ENCODE data around the gene WDPCP.
A peak's percentile ranks its signal among the peaks of the same experiment; 100 is the strongest.

DNA sequence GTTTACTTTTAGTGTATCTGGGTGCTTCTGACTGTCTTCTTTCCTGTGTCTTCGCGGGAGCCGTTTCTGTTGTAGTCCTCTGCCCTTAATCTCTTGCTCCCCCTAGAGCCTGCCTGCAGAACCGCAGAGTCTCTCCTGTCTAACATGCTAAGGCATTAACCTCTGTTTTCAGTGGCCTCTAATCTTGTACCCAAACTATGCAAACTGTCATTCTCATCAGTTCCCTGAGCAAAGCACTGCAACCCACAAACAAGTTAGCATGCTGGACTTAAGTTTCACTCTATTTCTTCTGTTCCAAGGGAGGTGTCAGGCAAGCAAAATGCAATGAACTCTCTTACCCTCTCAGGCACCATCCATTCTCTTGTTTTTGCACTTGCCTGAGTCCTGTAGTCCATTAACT, 399.3 kb downstream of the WDPCP start:
- TF ChIP-seq, protein P1, sequence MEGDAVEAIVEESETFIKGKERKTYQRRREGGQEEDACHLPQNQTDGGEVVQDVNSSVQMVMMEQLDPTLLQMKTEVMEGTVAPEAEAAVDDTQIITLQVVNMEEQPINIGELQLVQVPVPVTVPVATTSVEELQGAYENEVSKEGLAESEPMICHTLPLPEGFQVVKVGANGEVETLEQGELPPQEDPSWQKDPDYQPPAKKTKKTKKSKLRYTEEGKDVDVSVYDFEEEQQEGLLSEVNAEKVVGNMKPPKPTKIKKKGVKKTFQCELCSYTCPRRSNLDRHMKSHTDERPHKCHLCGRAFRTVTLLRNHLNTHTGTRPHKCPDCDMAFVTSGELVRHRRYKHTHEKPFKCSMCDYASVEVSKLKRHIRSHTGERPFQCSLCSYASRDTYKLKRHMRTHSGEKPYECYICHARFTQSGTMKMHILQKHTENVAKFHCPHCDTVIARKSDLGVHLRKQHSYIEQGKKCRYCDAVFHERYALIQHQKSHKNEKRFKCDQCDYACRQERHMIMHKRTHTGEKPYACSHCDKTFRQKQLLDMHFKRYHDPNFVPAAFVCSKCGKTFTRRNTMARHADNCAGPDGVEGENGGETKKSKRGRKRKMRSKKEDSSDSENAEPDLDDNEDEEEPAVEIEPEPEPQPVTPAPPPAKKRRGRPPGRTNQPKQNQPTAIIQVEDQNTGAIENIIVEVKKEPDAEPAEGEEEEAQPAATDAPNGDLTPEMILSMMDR (conservative IDR thresholded peaks at IDR 0.05; ENCODE audit: low read depth in 2 of 2): peak; percentile 89 to 94
- TF ChIP-seq EZH2phosphoT487 (IDR thresholded peaks at IDR 0.05; ENCODE audit: unreplicated experiment) (no peak), POLR2AphosphoS5 (IDR thresholded peaks at IDR 0.05; ENCODE audit: low read depth) (no peak), EZH2 (IDR thresholded peaks at IDR 0.05; ENCODE audit: low read depth, unreplicated experiment) (no peak), CREB1 (CRISPR knock-in tag; IDR thresholded peaks at IDR 0.05; ENCODE audit: low read depth) (no peak)
- TF ChIP-seq, protein P2, sequence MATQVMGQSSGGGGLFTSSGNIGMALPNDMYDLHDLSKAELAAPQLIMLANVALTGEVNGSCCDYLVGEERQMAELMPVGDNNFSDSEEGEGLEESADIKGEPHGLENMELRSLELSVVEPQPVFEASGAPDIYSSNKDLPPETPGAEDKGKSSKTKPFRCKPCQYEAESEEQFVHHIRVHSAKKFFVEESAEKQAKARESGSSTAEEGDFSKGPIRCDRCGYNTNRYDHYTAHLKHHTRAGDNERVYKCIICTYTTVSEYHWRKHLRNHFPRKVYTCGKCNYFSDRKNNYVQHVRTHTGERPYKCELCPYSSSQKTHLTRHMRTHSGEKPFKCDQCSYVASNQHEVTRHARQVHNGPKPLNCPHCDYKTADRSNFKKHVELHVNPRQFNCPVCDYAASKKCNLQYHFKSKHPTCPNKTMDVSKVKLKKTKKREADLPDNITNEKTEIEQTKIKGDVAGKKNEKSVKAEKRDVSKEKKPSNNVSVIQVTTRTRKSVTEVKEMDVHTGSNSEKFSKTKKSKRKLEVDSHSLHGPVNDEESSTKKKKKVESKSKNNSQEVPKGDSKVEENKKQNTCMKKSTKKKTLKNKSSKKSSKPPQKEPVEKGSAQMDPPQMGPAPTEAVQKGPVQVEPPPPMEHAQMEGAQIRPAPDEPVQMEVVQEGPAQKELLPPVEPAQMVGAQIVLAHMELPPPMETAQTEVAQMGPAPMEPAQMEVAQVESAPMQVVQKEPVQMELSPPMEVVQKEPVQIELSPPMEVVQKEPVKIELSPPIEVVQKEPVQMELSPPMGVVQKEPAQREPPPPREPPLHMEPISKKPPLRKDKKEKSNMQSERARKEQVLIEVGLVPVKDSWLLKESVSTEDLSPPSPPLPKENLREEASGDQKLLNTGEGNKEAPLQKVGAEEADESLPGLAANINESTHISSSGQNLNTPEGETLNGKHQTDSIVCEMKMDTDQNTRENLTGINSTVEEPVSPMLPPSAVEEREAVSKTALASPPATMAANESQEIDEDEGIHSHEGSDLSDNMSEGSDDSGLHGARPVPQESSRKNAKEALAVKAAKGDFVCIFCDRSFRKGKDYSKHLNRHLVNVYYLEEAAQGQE (IDR thresholded peaks at IDR 0.05; ENCODE audit: unreplicated experiment): no peak
